Measurements from ENCODE around the gene DOCK10. TPM values are rescaled to one million over a fixed set of nuclear protein-coding genes. Genes with fewer than 3 reads are reported as not detected.

DOCK10 gene
- total and polyA plus RNA-seq, 2 donors (not counting 1 experiment from before 2014, with no cell fraction given) = 20.8 to 26.3 TPM

DNA sequence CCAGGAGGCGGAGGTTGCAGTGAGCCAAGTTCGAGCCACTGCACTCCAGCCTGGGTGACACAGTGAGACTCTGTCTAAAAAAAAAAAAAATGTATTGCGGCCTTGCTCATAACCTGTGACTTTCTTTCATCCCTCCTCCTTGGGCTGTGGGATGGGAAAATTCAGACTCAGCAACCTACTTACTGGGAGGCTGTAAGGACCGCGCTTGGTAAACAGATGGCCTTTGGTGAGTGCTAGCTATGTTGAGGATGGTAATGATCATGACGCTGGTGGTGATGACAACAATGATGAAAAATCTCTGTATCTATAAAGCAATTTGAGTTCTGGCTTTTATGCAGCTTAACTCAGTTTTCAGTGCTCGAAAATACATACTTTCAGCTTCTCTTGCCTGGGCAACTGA lies 261.4 kb downstream of the DOCK10 start:
- peaks cover 2% of the 10 kb centered on the region for H3K36me3 ChIP-seq (ENCODE audit: control insufficient read depth, insufficient read depth, low read length)
- no peaks in the 10 kb centered on the region for H3K9me3 ChIP-seq (ENCODE audit: control insufficient read depth, insufficient read depth, low read depth, low read length)
- DNase-seq (ENCODE audit: low read depth in 2 of 2) = no peak
- H3K4me2 ChIP-seq (ENCODE audit: extremely low read depth, insufficient read depth, low read length) = no peak overlapping the region
- no peaks in the 10 kb centered on the region for H3K79me2 ChIP-seq (ENCODE audit: control insufficient read depth, insufficient read depth, low read length)
- no peak overlapping the region for H2AFZ ChIP-seq (ENCODE audit: low read length)
- no peak overlapping the region for H3K27ac ChIP-seq (ENCODE audit: insufficient read depth, low read length)
- no peaks in the 10 kb centered on the region for H3K4me1 ChIP-seq (ENCODE audit: control insufficient read depth, extremely low read depth, insufficient read depth, low read length)
- H3K27me3 ChIP-seq (ENCODE audit: control insufficient read depth, insufficient read depth, low read length) = no peaks in the 10 kb centered on the region
- TF ChIP-seq EZH2 (IDR thresholded peaks at IDR 0.05; ENCODE audit: low read length, missing control alignments) (no peak), CTCF (conservative IDR thresholded peaks at IDR 0.05 in 1 of 2, IDR thresholded peaks at IDR 0.05 in 1 of 2; ENCODE audit: low read depth in 1 of 2, low read length in 2 of 2) (no peak)
- no peak overlapping the region for H3K9ac ChIP-seq (ENCODE audit: insufficient read depth, low read length)
- no peak overlapping the region for H3K4me3 ChIP-seq (replicated peaks in 1 of 4; ENCODE audit: control extremely low read depth in 1 of 4, insufficient read depth in 1 of 4, low read depth in 3 of 4, low read length in 4 of 4)
- H4K20me1 ChIP-seq (ENCODE audit: control insufficient read depth, extremely low read depth, insufficient read depth, low read length) = no peaks in the 10 kb centered on the region

GRCh38 chr2:224780106-224780505 lies 262.2 kb downstream of the DOCK10 start:
- no peak overlapping the region for H2AFZ ChIP-seq (ENCODE audit: low read length)
- H4K20me1 ChIP-seq (ENCODE audit: control insufficient read depth, extremely low read depth, insufficient read depth, low read length) = no peaks in the 10 kb centered on the region
- H3K79me2 ChIP-seq (ENCODE audit: control insufficient read depth, insufficient read depth, low read length) = no peaks in the 10 kb centered on the region
- no peak overlapping the region for H3K9ac ChIP-seq (ENCODE audit: insufficient read depth, low read length)
- H3K27me3 ChIP-seq (ENCODE audit: control insufficient read depth, insufficient read depth, low read length) = no peaks in the 10 kb centered on the region
- H3K4me2 ChIP-seq (ENCODE audit: extremely low read depth, insufficient read depth, low read length) = no peak overlapping the region
- peaks cover 2% of the 10 kb centered on the region for H3K36me3 ChIP-seq (ENCODE audit: control insufficient read depth, insufficient read depth, low read length)
- no peaks in the 10 kb centered on the region for H3K4me1 ChIP-seq (ENCODE audit: control insufficient read depth, extremely low read depth, insufficient read depth, low read length)
- no peak overlapping the region for H3K4me3 ChIP-seq (replicated peaks in 1 of 4; ENCODE audit: control extremely low read depth in 1 of 4, insufficient read depth in 1 of 4, low read depth in 3 of 4, low read length in 4 of 4)
- H3K9me3 ChIP-seq (ENCODE audit: control insufficient read depth, insufficient read depth, low read depth, low read length) = no peaks in the 10 kb centered on the region
- H3K27ac ChIP-seq (ENCODE audit: insufficient read depth, low read length) = no peak overlapping the region
- TF ChIP-seq CTCF (conservative IDR thresholded peaks at IDR 0.05 in 1 of 2, IDR thresholded peaks at IDR 0.05 in 1 of 2; ENCODE audit: low read depth in 1 of 2, low read length in 2 of 2) (no peak), EZH2 (IDR thresholded peaks at IDR 0.05; ENCODE audit: low read length, missing control alignments) (no peak)
- no peak for DNase-seq (ENCODE audit: low read depth in 2 of 2)

DNA sequence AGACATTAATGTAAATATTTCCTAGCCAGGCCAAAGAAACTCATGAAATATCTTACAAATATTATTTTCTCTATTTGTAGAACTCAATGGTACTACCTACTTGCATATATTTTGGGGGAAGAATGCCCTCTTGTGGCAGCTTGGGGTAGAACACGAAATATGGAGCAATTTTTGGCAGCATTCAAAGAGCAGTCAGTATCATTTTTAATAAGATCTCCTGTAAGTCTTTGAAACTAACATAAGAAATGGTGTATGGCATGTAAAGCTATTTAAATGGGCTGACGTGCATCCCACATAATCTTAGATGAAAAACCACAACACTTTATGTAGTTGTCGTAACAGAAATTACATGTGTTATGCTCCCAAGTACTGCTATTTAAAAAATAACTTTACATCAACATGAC lies 263.8 kb downstream of the DOCK10 start:
- H3K79me2 ChIP-seq (ENCODE audit: control insufficient read depth, insufficient read depth, low read length) = no peaks in the 10 kb centered on the region
- H3K9ac ChIP-seq (ENCODE audit: insufficient read depth, low read length) = no peak overlapping the region
- H3K36me3 ChIP-seq (ENCODE audit: control insufficient read depth, insufficient read depth, low read length) = peaks cover 4% of the 10 kb centered on the region
- DNase-seq (ENCODE audit: low read depth in 2 of 2) = peak; percentile 47 to 74
- no peaks in the 10 kb centered on the region for H3K9me3 ChIP-seq (ENCODE audit: control insufficient read depth, insufficient read depth, low read depth, low read length)
- no peak overlapping the region for H3K4me2 ChIP-seq (ENCODE audit: extremely low read depth, insufficient read depth, low read length)
- no peak overlapping the region for H2AFZ ChIP-seq (ENCODE audit: low read length)
- no peaks in the 10 kb centered on the region for H3K27me3 ChIP-seq (ENCODE audit: control insufficient read depth, insufficient read depth, low read length)
- no peak for TF ChIP-seq EZH2 (IDR thresholded peaks at IDR 0.05; ENCODE audit: low read length, missing control alignments)
- peak; percentile 77 to 79 for TF ChIP-seq CTCF (conservative IDR thresholded peaks at IDR 0.05 in 1 of 2, IDR thresholded peaks at IDR 0.05 in 1 of 2; ENCODE audit: low read depth in 1 of 2, low read length in 2 of 2)
- no peaks in the 10 kb centered on the region for H3K4me1 ChIP-seq (ENCODE audit: control insufficient read depth, extremely low read depth, insufficient read depth, low read length)
- no peaks in the 10 kb centered on the region for H4K20me1 ChIP-seq (ENCODE audit: control insufficient read depth, extremely low read depth, insufficient read depth, low read length)
- H3K27ac ChIP-seq (ENCODE audit: insufficient read depth, low read length) = no peak overlapping the region
- no peak overlapping the region for H3K4me3 ChIP-seq (replicated peaks in 1 of 4; ENCODE audit: control extremely low read depth in 1 of 4, insufficient read depth in 1 of 4, low read depth in 3 of 4, low read length in 4 of 4)
